Globus pallidus (tissue), 1 donor: Measurements from ENCODE around the gene UBE2J2.
"Not testable (repeated sequence)": the region's sequence is repeated elsewhere in the genome, so short reads cannot be mapped to it uniquely, and the experiment has no call there.

Source experiments
- DNase-seq: peaks from one replicate; pipeline ENCODE4 v3.0.0-alpha.2; 2015; ENCODE audit warnings: low spot score

The UBE2J2 gene

DNA sequence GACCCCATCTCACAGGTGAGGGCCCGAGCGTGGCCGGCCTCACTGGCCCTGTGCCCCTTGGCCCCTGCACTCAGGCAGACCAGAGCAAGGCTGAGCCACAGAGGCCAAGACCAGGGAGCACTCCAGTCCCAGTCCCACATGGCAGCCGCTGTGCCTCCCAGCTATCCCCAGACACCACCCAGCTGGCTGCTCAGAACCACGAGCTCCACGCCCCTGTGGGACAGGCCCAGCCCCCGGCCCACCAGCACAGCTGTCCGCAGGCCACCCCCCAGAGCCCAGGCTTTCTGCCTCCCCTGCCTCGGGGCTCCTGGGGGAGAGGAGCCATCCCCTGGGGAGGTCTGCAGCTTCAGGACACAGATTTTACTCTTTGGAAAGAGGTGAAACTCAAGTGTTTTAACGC, 18.0 kb downstream of the UBE2J2 start:
- DNase-seq, result no peak

DNA sequence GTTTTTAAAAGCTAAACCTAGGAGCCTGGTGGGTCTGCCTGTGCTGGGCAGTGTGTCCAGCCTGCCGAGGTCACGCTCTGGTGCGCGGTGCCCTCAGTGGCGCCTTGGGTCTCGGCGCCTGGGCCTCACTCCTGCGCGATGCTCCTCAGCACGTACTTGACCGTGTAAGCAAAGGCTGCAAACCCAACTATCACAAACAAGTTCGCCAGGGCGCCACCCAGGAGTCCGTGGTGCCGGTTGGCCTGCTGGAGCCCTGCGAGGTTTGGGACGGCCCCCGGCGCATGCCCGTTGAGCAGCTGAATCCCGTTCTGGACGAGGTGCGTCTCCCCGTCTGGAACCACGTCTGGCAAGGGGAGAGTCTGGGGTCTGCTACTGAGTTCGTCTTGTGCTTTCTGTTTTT, 18.6 kb downstream of the UBE2J2 start:
- DNase-seq, result no peak

DNA sequence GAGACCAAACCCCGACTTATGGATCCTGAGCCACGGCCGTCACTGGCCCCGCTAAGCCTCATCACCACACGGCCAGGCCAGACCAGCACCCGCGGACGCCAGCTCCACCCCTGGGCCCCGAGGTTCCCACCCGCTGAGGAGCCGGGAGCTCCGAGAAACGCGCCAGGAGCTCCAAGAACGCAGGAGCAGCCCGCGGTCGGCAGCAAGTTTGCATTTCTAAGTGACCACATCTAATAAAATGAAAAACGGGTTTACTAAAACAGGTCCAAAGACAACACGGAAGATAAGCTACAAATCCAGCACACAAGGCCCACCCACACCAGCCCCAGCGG, 19.0 kb downstream of the UBE2J2 start:
- DNase-seq, result no peak

DNA sequence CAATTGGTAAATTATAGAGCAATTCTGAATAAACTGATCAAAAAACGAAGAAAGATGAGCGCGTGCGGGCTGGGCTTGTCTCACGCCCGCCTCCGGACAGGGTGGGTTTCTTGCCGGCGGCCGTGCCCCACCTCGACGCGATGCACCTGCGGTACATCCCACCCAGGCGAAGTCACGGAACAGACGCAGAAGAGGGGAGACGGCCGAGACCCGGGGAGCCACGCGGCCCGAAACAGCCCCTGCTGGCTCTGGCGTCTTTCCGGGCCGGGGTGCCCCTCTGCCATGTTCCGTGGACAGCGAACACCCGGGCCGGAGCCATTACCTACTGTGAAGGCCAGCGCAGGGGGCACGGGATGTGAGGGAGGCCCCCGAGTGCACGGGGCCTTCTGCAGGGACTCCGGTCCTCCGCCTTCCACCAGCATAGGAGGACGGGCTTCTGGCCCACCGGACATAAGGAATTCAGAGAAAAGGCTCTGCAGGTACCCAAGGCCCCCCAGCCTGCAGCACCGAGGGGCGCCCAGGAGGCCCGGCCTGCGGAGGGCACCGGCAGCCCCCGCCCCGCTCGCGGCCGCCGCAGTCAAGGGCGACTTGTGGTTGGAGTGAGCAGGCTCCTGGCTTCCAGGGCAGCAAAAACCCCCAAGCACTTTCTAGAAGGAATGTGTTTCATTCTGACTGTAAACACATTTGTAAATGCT, 19.5 kb downstream of the UBE2J2 start:
- no peak for DNase-seq

DNA sequence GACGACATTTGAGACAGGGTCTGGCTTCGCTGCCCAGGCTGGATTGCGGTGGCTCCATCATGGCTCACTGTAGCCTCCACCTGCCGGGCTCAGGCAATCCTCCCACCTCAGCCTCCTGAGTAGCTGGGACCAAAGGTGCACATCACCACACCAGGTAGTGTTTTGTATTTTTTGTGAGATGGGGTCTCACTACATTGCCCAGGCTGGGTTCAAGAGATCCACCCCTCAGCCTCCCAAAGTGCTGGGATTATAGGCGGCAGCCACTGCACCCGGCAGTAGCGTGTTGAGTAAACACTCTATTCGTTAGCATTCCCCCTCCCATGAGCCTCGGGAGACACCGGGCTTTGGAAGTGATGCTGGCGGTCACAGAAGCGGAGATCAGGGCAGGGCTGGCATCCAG, 20.3 kb downstream of the UBE2J2 start:
- no peak for DNase-seq

DNA sequence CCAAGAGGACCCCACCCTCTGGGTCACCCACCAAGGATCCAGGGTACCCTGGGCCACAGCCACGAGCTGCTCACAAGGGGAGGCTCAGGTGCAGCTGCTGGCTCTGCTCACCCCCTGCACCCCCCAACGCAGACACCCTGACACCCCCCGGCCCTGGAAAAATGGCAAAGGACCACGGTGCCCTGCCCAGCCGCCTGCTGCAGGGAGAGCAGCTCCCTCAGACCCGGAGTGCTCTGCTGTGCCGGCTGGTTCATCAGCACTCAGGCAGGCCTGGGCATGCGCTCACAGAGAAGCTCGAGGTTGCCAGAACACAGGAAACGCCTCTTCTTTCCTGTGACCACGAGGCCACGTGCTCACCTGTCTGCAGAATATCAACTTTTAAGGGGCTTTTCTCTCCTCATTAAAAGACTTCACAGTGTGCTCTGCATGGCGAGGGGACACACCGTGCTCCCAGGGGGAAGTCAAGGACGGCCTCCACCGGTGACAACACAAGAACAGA, 22.8 kb downstream of the UBE2J2 start:
- DNase-seq, result no peak

DNA sequence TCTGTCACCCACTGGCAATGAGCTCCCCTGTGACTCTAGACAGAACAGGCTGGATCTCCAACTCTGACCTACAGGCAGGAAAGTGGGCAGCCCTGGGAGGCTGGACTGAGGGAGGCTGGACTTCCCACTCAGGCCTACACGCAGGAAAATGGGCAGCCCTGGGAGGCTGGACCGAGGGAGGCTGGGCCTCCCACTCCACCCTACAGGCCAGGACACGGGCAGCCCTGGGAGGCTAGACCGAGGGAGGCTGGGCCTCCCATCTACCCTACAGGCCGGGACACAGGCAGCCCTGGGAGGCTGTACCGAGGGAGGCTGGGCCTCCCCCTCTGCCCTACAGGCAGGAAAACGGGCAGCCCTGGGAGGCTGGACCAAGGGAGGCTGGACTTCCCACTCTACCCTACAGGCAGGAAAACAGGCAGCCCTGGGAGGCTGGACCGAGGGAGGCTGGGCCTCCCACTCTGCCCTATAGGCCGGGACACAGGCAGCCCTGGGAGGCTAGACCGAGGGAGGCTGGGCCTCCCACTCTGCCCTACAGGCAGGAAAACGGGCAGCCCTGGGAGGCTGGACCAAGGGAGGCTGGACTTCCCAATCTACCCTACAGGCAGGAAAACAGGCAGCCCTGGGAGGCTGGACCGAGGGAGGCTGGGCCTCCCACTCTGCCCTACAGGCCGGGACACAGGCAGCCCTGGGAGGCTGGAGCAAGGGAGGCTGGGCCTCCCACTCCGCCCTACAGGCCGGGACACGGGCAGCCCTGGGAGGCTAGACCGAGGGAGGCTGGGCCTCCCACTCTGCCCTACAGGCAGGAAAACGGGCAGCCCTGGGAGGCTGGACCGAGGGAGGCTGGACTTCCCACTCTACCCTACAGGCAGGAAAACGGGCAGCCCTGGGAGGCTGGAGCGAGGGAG, 25.4 kb downstream of the UBE2J2 start:
- not testable (repeated sequence) for DNase-seq

DNA sequence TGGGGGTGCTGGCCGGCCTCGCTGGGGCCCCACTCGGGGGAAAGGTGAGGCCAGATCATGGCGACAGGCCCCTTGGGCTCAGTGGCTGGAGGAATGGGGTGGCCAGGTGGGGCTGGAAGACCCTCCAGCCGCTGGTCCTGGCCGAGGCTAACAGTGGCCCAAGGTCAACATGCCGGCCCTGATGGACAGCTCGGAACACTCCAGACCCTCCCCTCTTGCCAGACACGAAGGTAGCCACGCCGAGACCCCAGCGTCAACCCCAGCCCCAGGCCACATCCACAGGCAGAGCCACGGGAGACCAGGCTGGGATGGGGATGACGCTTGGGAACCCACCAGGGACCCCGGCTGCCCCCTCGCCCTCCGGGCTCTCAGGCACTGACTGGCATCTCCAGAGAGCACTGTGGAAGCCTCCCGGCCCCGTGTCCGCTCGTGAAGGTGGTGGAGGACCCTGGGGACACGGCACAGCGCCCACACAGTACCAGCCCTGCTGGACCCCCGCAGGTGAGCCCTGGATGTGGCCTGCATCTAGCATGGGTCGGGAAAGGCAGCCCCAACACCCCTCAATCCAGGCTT, 26.2 kb downstream of the UBE2J2 start:
- no peak for DNase-seq

DNA sequence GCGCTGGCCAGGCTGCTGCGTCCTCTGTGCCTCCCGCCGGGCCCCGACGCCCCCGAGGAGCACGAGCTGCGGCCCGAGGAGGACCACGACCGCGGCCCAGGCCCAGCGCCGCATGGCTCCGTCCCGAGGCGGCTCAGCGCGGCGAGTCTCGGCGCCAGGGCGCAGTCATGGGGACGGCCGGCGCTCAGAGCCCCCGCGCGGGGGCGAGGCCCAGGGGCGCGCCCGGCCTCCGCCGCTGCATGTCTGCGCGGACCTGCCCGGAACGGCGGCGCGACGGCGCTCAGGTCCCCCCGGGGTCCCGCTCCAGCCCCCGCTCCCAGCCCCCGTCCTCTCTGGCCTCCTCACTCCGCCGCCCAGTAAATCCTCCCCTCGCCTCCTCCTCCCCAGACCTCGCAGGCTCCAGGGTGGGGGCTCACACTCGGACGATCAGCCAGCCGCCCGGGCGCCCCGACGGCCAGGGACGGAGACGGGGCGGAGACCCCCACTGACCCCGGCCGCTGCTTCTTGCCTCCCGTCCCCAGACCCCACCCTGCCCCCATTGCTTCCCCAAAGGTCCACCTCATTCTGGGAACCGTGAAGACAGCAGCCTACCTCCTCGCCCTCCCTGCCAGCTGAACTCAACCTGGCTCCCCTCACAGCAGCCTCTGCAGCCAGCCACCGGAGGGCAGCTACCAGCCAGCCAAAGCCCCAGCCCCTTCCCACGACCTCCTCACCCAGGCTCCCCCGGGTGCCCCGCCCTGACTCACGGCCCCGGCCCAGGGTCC, 26.9 kb downstream of the UBE2J2 start, which contains the start of gene C1QTNF12:
TSS of gene C1QTNF12 (minus strand) at position 146 of the 764 bp plus-strand sequence. CDS start at position 114, 32 bp downstream.
- no peak for DNase-seq

DNA sequence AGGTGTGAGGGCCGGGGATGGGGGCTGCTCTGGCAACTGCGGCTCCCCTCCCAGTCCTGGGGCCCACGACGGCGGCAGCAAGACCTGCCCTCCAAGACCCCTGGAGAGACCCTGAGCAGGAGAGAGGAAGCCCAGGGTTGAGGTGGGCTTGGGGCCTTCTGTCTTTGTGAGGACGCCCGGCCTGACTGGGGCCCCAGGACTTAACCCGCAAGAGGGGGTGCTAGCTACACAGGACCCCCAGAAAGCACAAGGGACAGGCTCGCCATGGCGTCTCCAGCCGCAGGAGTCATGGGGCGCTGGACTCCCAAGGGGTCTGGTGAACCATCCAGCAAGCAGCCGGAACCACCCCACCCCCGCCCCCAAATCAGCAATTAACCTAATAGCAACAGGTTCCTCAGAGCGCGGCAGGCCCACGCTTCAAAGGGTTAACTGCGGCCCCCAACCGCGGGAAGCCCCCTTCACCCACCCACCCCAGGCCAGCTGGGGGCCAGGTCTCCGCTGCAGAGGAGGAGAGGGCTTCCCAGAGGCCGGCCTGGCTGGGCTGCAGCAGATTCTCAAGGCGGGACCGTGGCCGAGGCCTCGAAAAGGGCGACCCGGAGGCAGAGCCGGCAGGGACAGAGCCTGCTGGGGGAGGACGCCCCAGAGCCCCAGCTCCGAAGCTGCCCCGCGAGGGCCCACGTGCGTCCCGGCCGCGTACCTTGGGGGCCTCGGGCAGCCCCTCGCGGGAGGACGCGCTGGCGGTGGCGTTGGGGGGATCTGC, 27.7 kb downstream of the UBE2J2 start:
- DNase-seq, result no peak

DNA sequence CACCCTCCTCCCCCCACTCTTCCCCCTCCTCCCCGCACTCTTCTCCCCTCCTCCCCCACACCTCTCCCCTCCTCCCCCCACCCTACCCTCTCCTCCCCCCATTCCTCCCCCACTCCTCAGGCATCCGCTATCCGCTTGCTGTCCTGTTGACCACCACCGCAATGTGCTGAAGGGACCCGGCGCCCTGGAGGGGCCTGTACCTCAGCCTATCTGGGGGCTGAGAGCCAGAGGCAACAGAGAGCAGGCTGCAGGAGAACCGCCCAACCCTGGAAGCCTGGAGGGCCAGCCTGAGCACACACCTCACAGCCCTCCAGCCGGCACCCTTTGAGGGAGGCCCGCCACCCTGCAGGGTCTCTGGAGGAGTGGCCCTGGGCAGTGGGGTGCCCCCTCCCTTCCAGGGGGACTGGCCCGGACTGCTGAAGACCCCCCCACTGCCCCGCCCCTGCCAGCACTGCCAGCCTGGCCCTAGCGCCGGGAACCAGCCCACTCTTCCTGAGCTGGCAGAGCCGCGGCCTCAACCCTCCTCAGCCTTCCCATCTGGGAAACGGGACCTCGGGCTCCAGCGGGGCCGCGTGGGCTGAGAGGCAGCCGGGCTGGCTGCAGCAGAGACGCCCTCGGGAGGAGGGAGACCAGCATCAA, 28.4 kb downstream of the UBE2J2 start:
- DNase-seq, result no peak

DNA sequence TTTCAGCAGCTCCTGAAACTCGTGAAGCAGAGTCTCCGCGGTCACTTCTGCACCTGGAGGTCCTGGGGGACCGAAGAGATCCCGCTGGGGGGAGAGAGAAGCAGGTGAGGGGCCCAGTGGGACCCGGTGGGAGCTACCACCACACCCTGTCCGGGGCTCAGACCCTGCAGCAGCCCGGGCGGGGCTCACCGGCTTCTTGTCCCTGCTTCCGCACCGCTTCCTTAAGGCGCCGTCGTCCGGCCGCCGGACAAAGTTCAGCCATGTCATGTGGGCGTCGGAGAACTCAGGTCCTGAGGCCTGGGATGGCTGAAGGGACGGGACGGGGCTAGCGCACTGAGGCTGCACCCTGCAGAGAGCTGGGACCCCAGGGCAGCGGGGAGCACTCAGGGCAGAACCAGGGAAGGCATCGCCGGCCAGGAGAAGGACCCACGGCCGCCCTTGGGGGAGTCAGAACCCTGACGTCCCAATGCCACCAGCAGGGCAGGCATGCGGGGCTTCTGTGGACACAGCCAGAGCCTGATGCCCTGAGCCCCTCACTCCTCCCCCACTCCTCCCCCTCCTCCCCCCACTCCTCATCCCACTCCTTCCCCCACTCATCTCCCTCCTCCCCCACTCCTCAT, 29.4 kb downstream of the UBE2J2 start:
- no peak for DNase-seq

DNA sequence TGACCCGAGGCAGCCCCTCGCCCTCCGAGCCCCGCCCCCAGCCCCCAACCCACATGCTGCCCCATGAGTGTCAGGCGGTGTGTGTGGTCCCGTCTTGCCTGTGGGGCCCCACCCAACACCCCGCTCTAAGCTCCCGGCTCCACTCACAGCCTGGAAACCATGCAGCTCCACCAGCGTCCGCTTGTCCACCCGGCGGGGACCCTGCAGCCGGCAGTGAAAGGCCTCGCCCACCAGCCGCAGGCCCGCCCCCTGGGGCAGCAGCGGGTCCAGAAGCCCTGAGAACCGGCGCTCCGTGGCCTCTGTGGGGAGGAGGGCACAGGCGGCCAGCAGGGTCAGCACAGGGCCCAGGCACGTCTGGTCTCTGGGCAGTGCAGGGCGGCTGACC, 29.9 kb downstream of the UBE2J2 start:
- DNase-seq, result no peak

DNA sequence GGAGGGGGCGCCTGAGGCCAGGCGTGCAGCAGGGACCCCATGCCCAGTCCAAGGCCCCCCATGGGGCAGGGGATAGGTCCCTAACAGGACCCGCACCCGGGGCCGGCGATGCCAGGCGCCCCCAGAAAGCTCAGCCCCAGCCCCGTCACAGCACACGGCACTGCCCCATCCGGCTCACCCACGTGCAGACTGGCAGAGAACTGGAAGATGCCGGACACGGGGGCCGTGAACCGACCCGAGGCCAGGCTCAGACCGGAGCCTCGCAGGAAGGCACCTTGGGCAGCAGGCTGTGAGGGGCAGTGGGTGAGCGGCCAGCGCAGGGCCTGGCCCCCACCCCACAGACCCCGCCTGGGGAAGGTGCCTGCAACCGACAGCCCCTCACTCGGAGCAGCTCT, 30.4 kb downstream of the UBE2J2 start:
- DNase-seq, result no peak

DNA sequence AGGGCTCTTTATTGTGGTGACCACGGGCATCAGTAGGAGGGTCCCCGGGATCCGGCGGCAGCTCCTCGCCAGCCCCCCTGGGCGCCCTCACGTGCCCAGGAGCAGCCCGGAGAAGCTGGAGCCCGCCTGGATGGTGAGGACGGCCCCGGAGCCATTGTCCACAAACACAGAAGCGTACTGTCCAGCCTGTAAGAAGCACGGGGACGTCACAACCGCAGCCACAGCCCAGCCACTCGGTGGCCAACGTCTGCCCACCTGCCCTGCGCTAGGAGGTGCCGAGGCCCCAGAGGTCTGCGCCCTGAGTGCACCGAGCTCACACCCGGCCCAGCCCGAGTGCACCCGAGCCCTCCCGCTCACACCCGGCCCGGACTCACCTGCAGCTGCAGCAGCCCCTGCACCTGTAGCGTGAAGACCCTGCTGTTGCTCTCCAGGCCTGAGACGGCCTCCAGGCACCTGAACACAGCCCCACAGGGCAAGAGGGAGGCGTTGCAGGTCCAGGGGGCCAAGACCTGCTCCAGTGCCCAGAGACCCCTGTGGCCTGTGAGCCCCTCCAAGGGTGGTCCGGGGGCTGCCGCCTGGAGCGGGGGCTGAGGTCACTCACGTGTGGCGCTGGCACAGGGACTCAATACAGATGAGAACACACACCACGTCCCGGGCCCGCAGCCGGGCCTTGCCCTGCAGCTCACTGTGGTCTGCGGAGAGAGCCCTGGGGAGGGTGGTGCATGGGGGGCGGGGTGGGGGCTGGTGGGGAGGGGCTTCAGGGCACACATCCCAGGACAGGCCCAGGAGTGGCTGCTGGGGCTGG, 31.0 kb downstream of the UBE2J2 start:
- DNase-seq, result no peak

DNA sequence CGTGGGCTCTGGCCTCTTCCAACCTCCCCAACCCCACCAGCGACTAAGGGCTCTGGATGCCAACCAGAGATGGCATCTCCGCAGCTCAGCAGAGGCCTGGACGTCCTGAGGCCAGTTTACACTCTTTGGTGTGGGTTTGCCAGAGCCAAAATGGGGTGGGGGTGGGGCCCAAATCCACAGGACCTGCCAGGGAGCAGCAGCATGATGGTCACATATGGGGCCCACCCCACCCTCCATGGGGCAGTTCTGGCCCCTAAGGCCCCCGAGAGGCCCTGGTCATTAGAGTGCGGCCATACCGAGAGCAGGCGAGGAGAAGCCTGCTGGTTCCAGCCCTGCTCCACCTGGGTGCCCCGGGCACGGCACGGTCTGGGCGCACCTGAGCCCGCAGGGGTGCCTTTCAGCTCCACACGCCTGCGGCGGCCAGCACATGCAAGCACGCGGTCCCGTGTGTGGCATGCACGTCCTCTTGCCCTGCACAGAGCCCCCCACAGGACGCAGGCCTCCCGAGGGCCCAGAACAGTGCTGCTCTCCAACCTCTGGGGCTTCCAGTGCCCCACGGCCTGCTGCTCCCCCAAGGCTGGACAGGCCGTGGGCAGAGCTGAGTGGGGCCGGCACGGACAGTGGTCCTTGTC, 31.9 kb downstream of the UBE2J2 start:
- DNase-seq, result no peak

DNA sequence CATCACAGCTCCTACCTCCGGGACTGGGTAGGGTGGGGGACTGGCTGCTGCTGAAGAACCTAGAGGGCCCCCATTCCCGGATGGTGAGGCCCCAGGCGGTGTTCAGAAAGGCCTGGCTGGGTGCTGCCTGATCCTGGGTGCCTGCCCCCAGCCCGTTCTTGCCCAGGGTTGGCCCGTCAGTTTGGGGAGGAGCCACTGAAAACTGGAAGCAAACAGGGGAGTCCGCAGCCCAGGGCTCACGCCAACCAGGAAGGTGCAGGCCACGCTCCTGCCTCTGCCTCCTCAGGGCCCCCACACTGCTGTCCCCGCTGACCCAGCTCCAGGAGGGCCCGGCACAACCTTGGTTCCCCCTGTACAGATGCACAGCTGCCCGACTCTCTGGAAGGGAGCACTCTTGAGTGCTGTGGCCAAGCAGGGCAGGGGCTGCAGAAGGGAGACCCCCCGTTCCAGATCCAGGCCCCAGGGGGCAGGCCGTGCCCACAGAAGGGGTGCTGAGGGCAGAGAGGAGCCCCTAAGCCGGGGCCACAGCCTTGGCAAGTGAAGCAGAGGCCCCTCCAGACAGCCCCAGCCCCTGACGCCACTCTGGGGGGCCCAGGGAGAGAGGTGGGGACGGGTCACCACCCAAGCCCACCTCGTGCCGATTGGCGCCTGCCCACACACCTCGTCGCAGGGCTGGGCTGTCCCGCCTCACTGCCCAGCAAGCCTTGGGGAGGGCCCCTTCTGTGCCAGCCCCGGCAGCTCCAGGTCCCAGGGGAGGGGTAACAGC, 32.6 kb downstream of the UBE2J2 start:
- no peak for DNase-seq

DNA sequence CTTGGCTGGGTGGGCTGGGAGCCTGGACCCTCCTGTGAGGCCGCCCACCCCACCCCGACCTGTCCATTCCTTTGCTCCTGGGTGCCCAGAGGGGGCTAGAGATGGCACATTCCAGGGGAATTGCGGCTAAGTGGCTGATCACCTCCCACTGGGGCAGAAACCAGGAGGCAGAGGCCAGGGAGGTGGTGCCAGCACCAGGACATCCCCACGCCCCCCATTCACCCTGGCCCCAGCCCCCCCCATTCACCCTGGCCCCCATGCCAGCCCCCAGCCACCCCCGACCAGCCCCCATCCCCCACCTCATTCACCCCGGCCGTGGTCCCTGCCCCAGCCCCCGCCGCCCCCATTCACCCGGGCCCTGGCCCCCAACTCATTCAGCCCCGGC, 33.3 kb downstream of the UBE2J2 start:
- DNase-seq, result no peak
